Fibroblast of lung (primary cell): ENCODE measurements around the gene TEK.

ENCODE experiments used
- CTCF ChIP-seq, 2 donors: IDR thresholded peaks in 1 of 2; conservative IDR thresholded peaks in 1 of 2; 1 replicate in 1 of 2; 2 replicates in 1 of 2; pipeline ENCODE4 v1.5.1; 2011 to 2012; ENCODE audit warnings: low read length in 2 of 2, control low read depth in 1 of 2, inconsistent platforms in 1 of 2, low read depth in 1 of 2, mild to moderate bottlenecking in 1 of 2
- EZH2 ChIP-seq: IDR thresholded peaks from 2 replicates; pipeline ENCODE4 v1.5.1; 2012; ENCODE audit warnings: low read length, control low read depth, mild to moderate bottlenecking; ENCODE audit errors: missing control alignments

DNA sequence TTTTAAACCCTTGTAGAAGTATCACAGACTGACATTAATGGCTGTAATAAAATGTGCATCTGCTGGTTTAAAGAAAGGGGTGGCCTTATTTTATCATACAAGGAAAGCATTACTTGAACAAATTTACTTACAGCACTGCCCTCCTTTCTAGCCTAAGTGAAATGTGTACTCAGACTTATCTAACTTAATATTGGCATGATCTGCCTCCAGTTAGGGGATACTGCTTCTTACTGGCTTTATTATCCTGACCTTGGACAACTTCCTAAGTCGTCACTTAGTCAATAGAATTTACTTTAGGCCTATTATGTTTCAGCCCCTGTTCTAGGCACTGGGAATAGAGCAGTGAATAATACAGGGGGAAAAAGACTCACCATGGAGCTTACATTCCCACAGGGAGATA is 79.4 kb downstream of the TEK start:
- no peak for TF ChIP-seq CTCF (conservative IDR thresholded peaks at IDR 0.05 in 1 of 2, IDR thresholded peaks at IDR 0.05 in 1 of 2; ENCODE audit: low read depth in 1 of 2, low read length in 2 of 2)
- no peak for TF ChIP-seq EZH2
